Endothelial cell of umbilical vein (primary cell): ENCODE results near the gene LRRK2. TPM values are rescaled to one million over a fixed set of nuclear protein-coding genes. Genes with fewer than 3 reads are reported as not detected.

Experiments used
- BruUV-seq: library from RNA; stranded (reverse); fragments of 400-500 nt; replicated peaks from 2 replicates; lab custom pipeline; 2021; lab: Mats Ljungman, UMichigan
- CTCF ChIA-PET: fragments of 300-600, 350-600 bp; sonication (Branson Sonifier 250); formaldehyde crosslinking; loops from one replicate; lab custom pipeline; 2021; ENCODE audit warnings: antibody characterized with exemption, inconsistent platforms; lab: Charles Lee
- POLR2A ChIA-PET: fragments of 300-600, 350-600 bp; sonication (Branson Sonifier 250); formaldehyde crosslinking; loops from one replicate; lab custom pipeline; 2021; ENCODE audit warnings: antibody characterized with exemption, inconsistent platforms; lab: Charles Lee
- DNase-seq: peaks from one replicate; pipeline ENCODE4 v3.0.0-alpha.2; 2011; ENCODE audit warnings: low read depth, low spot score
- FAIRE-seq: peaks from 2 replicates; lab custom pipeline; 2011; peaks lifted over from hg19 to GRCh38; lab: Jason Lieb, UNC
- H2AFZ ChIP-seq: 2 replicates; pipeline ENCODE4 v1.6.0; 2012; ENCODE audit warnings: low read depth, low read length, control low read depth, inconsistent platforms
- H3K27ac ChIP-seq: 2 replicates; pipeline ENCODE4 v1.5.1; 2011; ENCODE audit warnings: low read depth, mild to moderate bottlenecking, control low read depth, low read length, moderate library complexity; ENCODE audit not compliant: insufficient read depth
- H3K27me3 ChIP-seq, 2 experiments: 2 replicates each; pipeline versions ENCODE4 v1.6.0 to v1.6.1; 2011; ENCODE audit warnings: low read length in 2 of 2, mixed read lengths in 1 of 2; ENCODE audit not compliant: control insufficient read depth in 2 of 2, insufficient read depth in 2 of 2
- H3K36me3 ChIP-seq, 2 experiments: 2 replicates in 1 of 2; 3 replicates in 1 of 2; pipeline ENCODE4 v1.5.1; 2011; ENCODE audit warnings: low read length in 2 of 2, mild to moderate bottlenecking in 1 of 2, moderate library complexity in 1 of 2; ENCODE audit not compliant: control insufficient read depth in 2 of 2, insufficient read depth in 2 of 2; ENCODE audit errors: extremely low read depth in 1 of 2
- H3K4me1 ChIP-seq: 3 replicates; pipeline ENCODE4 v1.5.1; 2011; ENCODE audit warnings: mild to moderate bottlenecking, low read length; ENCODE audit not compliant: control insufficient read depth, insufficient read depth; ENCODE audit errors: extremely low read depth
- H3K4me2 ChIP-seq: 2 replicates; pipeline ENCODE4 v1.6.1; 2011; ENCODE audit warnings: low read length, control low read depth, mixed read lengths; ENCODE audit not compliant: insufficient read depth
- H3K4me3 ChIP-seq, 3 experiments: fragments of 200-600 bp in 1 of 3; sonication (generic), shearing (Covaris generic) in 1 of 3; replicated peaks in 1 of 3; 2 replicates each; pipeline ENCODE4 v1.5.1; 2011 to 2016; ENCODE audit warnings: control low read depth in 3 of 3, low read length in 3 of 3, mild to moderate bottlenecking in 2 of 3, inconsistent platforms in 1 of 3, low read depth in 1 of 3, moderate library complexity in 1 of 3; ENCODE audit not compliant: insufficient read depth in 1 of 3
- H3K79me2 ChIP-seq: 2 replicates; pipeline ENCODE4 v1.6.0; 2012; ENCODE audit warnings: low read length, inconsistent platforms; ENCODE audit not compliant: control insufficient read depth, insufficient read depth
- H3K9ac ChIP-seq: replicated peaks from 2 replicates; pipeline ENCODE3; 2011; ENCODE audit warnings: low read length, control low read depth; ENCODE audit not compliant: insufficient read depth; ENCODE audit errors: extremely low read depth
- H3K9me1 ChIP-seq: replicated peaks from 3 replicates; pipeline ENCODE4 v1.6.0; 2011; ENCODE audit warnings: mild to moderate bottlenecking, low read length; ENCODE audit not compliant: control insufficient read depth, insufficient read depth; ENCODE audit errors: extremely low read depth
- H3K9me3 ChIP-seq: replicated peaks from 2 replicates; pipeline ENCODE4 v1.5.1; 2012; ENCODE audit warnings: low read length, inconsistent platforms; ENCODE audit not compliant: control insufficient read depth, insufficient read depth
- H4K20me1 ChIP-seq: replicated peaks from 2 replicates; pipeline ENCODE3; 2011; ENCODE audit warnings: mild to moderate bottlenecking, low read length; ENCODE audit not compliant: control insufficient read depth, insufficient read depth; ENCODE audit errors: extremely low read depth
- EZH2 ChIP-seq: IDR thresholded peaks from 2 replicates; pipeline ENCODE4 v1.6.1; 2012; ENCODE audit warnings: borderline replicate concordance, low read depth, mild to moderate bottlenecking, moderate library complexity, low read length, inconsistent platforms; ENCODE audit not compliant: severe bottlenecking
- FOS ChIP-seq: IDR thresholded peaks from 2 replicates; pipeline ENCODE4 v1.6.1; 2011; ENCODE audit warnings: mild to moderate bottlenecking, low read length, moderate library complexity, borderline replicate concordance; ENCODE audit not compliant: insufficient read depth
- GATA2 ChIP-seq: IDR thresholded peaks from 2 replicates; pipeline ENCODE4 v1.7.0; 2011; ENCODE audit warnings: low read depth, mild to moderate bottlenecking, moderate library complexity, mixed read lengths, low read length; ENCODE audit not compliant: insufficient read length, insufficient read depth
- JUN ChIP-seq: IDR thresholded peaks from 2 replicates; pipeline ENCODE4 v1.6.1; 2011; ENCODE audit warnings: borderline replicate concordance, low read depth; ENCODE audit not compliant: insufficient read length, insufficient read depth
- MYC ChIP-seq: IDR thresholded peaks from one replicate; pipeline ENCODE4 v1.6.1; 2011; ENCODE audit warnings: mild to moderate bottlenecking, low read depth, low read length
- POLR2A ChIP-seq: IDR thresholded peaks from 2 replicates; pipeline ENCODE4 v1.6.1; 2012; ENCODE audit warnings: low read depth, mild to moderate bottlenecking, control low read depth, low read length
- POLR2AphosphoS5 ChIP-seq: IDR thresholded peaks from 2 replicates; pipeline ENCODE4 v1.6.1; 2012; ENCODE audit warnings: low read depth, mild to moderate bottlenecking, control low read depth, low read length, moderate library complexity; ENCODE audit not compliant: insufficient read depth
- dilution Hi-C: fragments of 300-500 bp; cut with MboI; formaldehyde crosslinking; loops from one replicate; pipeline ENCODE4 v1.15.0; 2019; ENCODE audit warnings: low sequenced_read_pairs; ENCODE audit not compliant: extremely low pct_ligation_motif_present
- intact Hi-C: fragments of 100-400 bp; cut with micrococcal nuclease; formaldehyde crosslinking; loops from one replicate; pipeline ENCODE4 v1.10.0; 2022
- polyA plus RNA-seq, 4 experiments: library from polyadenylated mRNA; depleted of rRNA in 3 of 4; stranded (reverse) in 3 of 4; unstranded in 1 of 4; fragments of >200 nt; gene quantifications; 2 replicates each; pipeline versions ENCODE4 v1.2.1 to v1.2.3, GENCODE V29; 2011 to 2012; ENCODE audit warnings: missing spikeins in 1 of 4
- total RNA-seq: library from RNA; stranded (reverse); gene quantifications from 2 replicates; pipeline ENCODE4 v1.2.3, GENCODE V29; 2021
- TF ChIP-seq, protein P1 (sequence below): IDR thresholded peaks from 2 replicates; pipeline ENCODE4 v1.6.1; 2011; ENCODE audit not compliant: insufficient read depth, insufficient read length
- TF ChIP-seq, protein P2 (sequence below), 2 donors: IDR thresholded peaks; 1 replicate in 1 of 2; 2 replicates in 1 of 2; pipeline ENCODE4 v1.5.1; 2011; ENCODE audit warnings: low read length in 2 of 2, mild to moderate bottlenecking in 2 of 2, moderate library complexity in 2 of 2, control low read depth in 1 of 2, inconsistent platforms in 1 of 2, low read depth in 1 of 2; ENCODE audit not compliant: insufficient read depth in 1 of 2; ENCODE audit errors: extremely low read depth in 1 of 2

The LRRK2 gene
- total and polyA plus RNA-seq, 2 donors (not counting 3 experiments of a cell fraction or from before 2014, with no cell fraction given): 0.26 to 2.2 TPM

DNA sequence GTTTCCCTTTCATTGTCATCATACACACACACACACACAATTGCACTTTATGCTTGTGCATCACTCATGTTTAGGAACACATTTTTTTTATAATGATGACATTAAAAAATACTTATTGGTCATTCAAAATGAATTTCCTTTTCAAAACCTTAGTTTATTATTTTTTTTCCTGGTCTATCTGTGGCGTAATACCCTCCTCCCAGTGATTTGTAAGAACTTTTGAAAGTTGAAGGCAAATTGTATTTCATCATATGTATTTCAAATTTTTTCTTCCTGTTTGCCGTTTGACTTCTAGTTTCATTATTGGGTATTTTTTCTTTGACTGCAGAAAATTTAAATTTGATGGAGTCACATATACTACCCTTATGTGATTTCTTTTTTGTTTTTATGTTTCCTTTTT, 2.5 kb upstream of the LRRK2 start:
- Histone ChIP-seq H3K79me2 (no peaks in the 10 kb centered on the region), H3K9ac (no peak overlapping the region), H3K4me2 (no peak overlapping the region), H3K9me1 (no peaks in the 10 kb centered on the region), H3K4me3 (no peak overlapping the region), H3K36me3 (no peaks in the 10 kb centered on the region), H3K4me1 (peaks cover 20% of the 10 kb centered on the region), H3K27ac (no peak overlapping the region), H3K9me3 (no peaks in the 10 kb centered on the region), H2AFZ (no peak overlapping the region), H4K20me1 (no peaks in the 10 kb centered on the region), H3K27me3 (peaks cover 0 to 2% of the 10 kb centered on the region in 2 experiments)
- DNase-seq (no peak), FAIRE-seq (no peak)
- no TSS peak for BruUV-seq
- dilution Hi-C loops (no loop called here), intact Hi-C loops (no loop called here)
- POLR2A ChIA-PET: no interaction called here
- TF ChIP-seq GATA2 (no peak), FOS (no peak)
- CTCF ChIA-PET: no interaction called here

DNA sequence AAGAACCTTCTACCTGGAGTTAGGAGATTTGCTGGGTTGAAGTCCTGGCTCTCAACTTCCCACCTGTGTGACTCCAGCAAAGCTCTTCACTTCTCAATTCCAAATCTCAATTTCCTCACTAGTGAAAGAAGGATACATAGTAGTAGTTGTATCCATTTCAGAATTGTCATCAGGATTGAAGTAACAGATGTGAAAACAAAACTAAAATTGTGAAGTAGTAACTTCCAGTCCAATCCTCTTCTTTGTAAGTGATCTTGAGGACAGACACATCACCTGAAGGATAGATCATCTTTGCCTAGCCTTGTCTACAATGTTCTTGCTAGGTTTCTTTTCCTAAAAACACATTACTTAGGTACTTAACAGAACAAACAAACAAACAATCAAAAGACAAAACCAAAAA, 1.2 kb upstream of the LRRK2 start:
- no TSS peak for BruUV-seq
- CTCF ChIA-PET: interaction anchor here (0.6 kb wide), 1 partner anchor 52 kb away, joined by 3 read pairs; no protein-coding TSS in a partner anchor
- H3K27me3 ChIP-seq: no peaks in the 10 kb centered on the region
- H3K4me3 ChIP-seq: no peak overlapping the region
- DNase-seq (no peak), FAIRE-seq (no peak)
- H3K4me2 ChIP-seq: no peak overlapping the region
- H3K27ac ChIP-seq: no peak overlapping the region
- POLR2A ChIA-PET: no interaction called here
- no peaks in the 10 kb centered on the region for H3K9me1 ChIP-seq
- H4K20me1 ChIP-seq: no peaks in the 10 kb centered on the region
- H3K79me2 ChIP-seq: no peaks in the 10 kb centered on the region
- no peak overlapping the region for H3K9ac ChIP-seq
- intact Hi-C loops (loop anchor here (1.0 to 2.0 kb wide), 3 partner anchors 8 to 71 kb away; no protein-coding TSS in a partner anchor), dilution Hi-C loops (no loop called here)
- H3K36me3 ChIP-seq: no peaks in the 10 kb centered on the region
- H3K9me3 ChIP-seq: no peaks in the 10 kb centered on the region
- peaks cover 20% of the 10 kb centered on the region for H3K4me1 ChIP-seq
- TF ChIP-seq POLR2AphosphoS5 (no peak), GATA2 (no peak), EZH2 (no peak), MYC (no peak), FOS (no peak), POLR2A (no peak), JUN (no peak)
- TF ChIP-seq, protein P1, sequence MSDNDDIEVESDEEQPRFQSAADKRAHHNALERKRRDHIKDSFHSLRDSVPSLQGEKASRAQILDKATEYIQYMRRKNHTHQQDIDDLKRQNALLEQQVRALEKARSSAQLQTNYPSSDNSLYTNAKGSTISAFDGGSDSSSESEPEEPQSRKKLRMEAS: no peak
- TF ChIP-seq, protein P2, sequence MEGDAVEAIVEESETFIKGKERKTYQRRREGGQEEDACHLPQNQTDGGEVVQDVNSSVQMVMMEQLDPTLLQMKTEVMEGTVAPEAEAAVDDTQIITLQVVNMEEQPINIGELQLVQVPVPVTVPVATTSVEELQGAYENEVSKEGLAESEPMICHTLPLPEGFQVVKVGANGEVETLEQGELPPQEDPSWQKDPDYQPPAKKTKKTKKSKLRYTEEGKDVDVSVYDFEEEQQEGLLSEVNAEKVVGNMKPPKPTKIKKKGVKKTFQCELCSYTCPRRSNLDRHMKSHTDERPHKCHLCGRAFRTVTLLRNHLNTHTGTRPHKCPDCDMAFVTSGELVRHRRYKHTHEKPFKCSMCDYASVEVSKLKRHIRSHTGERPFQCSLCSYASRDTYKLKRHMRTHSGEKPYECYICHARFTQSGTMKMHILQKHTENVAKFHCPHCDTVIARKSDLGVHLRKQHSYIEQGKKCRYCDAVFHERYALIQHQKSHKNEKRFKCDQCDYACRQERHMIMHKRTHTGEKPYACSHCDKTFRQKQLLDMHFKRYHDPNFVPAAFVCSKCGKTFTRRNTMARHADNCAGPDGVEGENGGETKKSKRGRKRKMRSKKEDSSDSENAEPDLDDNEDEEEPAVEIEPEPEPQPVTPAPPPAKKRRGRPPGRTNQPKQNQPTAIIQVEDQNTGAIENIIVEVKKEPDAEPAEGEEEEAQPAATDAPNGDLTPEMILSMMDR (IDR thresholded peaks at IDR 0.05; ENCODE audit: extremely low read depth in 1 of 2, insufficient read depth in 1 of 2, low read depth in 1 of 2, low read length in 2 of 2): no peak
- H2AFZ ChIP-seq: no peak overlapping the region
